T-helper 17 cell (primary cell): ENCODE data around the gene MLLT10. TPM values are rescaled to one million over a fixed set of nuclear protein-coding genes. Genes with fewer than 3 reads are reported as not detected.
A peak's percentile ranks its signal among the peaks of the same experiment; 100 is the strongest.

ENCODE experiments used
- ATAC-seq: fragments of 150-1000 bp; cut with Tn5 transposase; 2 replicates; pipeline ENCODE4 v1.10.0; 2021; ENCODE audit warnings: mild to moderate bottlenecking, moderate library complexity
- DNase-seq, 3 donors: peaks; one replicate each; pipeline versions ENCODE4 v3.0.0 to v3.0.0-alpha.2; 2020 to 2021
- H3K9me3 ChIP-seq: one replicate; pipeline ENCODE4 v1.7.0; 2013; ENCODE audit warnings: low read length, mild to moderate bottlenecking; ENCODE audit not compliant: control insufficient read depth, poor library complexity, severe bottlenecking
- H3K27ac Mint-ChIP-seq: one replicate; pipeline ENCODE4 v1.8.0; 2022; ENCODE audit warnings: mild to moderate bottlenecking, moderate library complexity, mixed read lengths
- H3K27me3 Mint-ChIP-seq: one replicate; pipeline ENCODE4 v1.8.0; 2022; ENCODE audit warnings: mixed read lengths
- H3K36me3 Mint-ChIP-seq: one replicate; pipeline ENCODE4 v1.8.0; 2022; ENCODE audit warnings: low read depth, mixed read lengths
- H3K4me1 Mint-ChIP-seq: one replicate; pipeline ENCODE4 v1.8.0; 2022; ENCODE audit warnings: mild to moderate bottlenecking, mixed read lengths
- H3K4me3 Mint-ChIP-seq: one replicate; pipeline ENCODE4 v1.8.0; 2022; ENCODE audit warnings: mild to moderate bottlenecking, moderate library complexity, mixed read lengths
- total RNA-seq, 4 donors: library from RNA in 2 of 4; stranded (reverse) in 2 of 4; gene quantifications; one replicate each; pipeline ENCODE4 v1.2.3 and lab custom pipeline; 2022 to 2026

Gene MLLT10
- total RNA-seq, 2 donors from 2014 or later, result 68.6 to 72.0 TPM

DNA sequence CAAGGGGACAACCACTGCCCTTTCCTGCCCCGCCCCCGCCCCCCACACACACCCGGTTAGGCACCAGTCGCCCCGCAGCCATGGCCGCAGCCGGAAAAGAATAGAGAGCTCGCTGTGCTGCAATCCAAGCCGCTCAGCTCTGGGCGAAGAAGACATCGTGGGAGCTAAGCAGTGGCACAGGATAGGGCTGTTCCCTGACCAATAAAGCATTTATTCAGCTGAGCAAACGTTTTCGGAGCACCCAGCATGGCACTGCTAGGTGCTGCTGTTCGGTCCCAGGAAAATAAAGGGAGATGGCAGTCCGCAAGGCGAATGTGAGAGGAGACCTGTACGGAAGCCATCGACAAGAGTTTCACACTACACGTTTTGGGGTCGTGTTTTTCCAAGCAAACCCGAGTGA, 26.9 kb upstream of the MLLT10 start:
- H3K27me3 Mint-ChIP-seq, result peaks cover 57% of the 10 kb centered on the region
- ATAC-seq, result no peak
- no peak overlapping the region for H3K4me3 Mint-ChIP-seq
- H3K27ac Mint-ChIP-seq, result no peak overlapping the region
- H3K9me3 ChIP-seq, result no peaks in the 10 kb centered on the region
- DNase-seq, result no peak
- no peaks in the 10 kb centered on the region for H3K4me1 Mint-ChIP-seq
- no peaks in the 10 kb centered on the region for H3K36me3 Mint-ChIP-seq

DNA sequence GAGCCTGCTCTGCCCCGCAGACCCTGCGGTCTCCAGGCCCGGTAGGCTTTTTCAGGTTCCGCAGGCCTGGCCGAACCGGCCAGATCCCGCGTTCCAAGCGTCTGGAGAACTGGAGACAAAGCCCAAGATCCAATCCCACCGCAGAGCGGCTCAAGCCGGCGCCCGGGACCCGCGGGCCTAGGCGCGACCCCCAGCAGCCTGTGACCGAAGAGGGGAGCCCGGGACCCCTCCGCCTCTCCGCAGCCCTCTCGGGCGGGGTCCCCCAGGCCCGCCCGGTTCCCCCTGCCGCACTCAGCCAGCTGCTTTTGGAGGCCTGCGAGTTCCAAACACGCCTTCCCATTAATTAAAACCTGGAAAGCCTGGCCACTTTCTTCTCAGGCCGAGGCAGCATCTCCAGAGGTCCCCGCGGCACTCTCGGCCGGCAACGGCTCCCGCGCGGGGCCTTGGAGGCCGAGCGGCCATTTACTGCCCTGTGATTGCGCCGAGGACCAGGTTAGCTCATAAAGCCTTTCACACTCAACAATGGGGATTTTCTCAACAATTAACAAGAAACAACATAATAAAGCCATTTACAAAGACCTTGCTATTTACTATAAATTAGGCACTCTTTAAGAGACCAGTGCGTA, 25.2 kb upstream of the MLLT10 start:
- no peak for DNase-seq
- Mint-ChIP-seq H3K27ac (no peak overlapping the region), H3K4me3 (no peak overlapping the region), H3K36me3 (no peaks in the 10 kb centered on the region), H3K4me1 (no peaks in the 10 kb centered on the region), H3K27me3 (peaks cover 53% of the 10 kb centered on the region)
- ATAC-seq, result no peak
- no peaks in the 10 kb centered on the region for H3K9me3 ChIP-seq

DNA sequence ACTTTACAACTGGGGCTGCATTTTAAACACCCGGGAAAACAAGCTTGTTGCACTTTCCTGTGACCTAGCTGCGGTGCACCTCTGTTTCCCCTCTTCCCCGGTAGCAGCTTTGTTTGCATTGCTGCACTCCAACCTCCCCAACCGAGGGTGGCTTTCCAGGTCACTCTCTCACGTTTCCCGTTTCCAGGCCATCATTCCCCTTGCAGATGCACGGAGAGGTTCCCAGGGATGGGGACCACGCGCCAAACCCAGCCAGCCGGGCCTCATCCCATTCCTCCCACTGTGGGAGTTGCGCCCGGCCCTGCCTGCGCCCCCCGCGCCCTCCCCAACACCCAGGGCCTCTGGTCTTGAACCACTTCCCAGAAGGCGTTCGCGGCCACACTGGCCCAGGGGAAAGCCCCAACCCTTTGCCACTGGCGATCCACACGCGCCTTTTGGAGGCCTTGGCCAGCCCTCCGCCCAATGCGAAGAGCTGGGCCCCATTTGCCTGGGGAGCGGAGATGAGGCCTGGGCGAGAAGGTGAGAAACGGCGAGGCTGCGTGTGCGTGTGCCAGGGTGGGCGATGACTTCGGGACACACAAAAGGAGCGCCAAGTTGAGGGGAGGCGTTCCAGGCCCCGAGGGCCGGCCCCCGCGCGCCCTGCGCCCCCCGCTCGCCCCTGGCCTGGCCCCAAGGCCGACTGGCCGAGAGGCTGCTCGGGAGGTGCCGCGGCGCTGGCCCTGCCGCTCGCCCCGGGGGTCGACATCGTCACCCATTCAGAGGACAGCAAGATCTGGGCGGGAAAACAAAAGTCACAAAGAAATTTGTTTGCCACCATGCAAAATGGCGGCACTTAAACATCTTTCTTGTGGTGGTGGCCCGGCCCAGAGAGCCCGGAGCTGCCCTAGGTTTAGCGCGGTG, 24.4 kb upstream of the MLLT10 start:
- Mint-ChIP-seq H3K27ac (no peak overlapping the region), H3K4me1 (no peaks in the 10 kb centered on the region), H3K4me3 (no peak overlapping the region), H3K27me3 (peaks cover 54% of the 10 kb centered on the region), H3K36me3 (no peaks in the 10 kb centered on the region)
- ATAC-seq (no peak), DNase-seq (no peak)
- no peaks in the 10 kb centered on the region for H3K9me3 ChIP-seq

DNA sequence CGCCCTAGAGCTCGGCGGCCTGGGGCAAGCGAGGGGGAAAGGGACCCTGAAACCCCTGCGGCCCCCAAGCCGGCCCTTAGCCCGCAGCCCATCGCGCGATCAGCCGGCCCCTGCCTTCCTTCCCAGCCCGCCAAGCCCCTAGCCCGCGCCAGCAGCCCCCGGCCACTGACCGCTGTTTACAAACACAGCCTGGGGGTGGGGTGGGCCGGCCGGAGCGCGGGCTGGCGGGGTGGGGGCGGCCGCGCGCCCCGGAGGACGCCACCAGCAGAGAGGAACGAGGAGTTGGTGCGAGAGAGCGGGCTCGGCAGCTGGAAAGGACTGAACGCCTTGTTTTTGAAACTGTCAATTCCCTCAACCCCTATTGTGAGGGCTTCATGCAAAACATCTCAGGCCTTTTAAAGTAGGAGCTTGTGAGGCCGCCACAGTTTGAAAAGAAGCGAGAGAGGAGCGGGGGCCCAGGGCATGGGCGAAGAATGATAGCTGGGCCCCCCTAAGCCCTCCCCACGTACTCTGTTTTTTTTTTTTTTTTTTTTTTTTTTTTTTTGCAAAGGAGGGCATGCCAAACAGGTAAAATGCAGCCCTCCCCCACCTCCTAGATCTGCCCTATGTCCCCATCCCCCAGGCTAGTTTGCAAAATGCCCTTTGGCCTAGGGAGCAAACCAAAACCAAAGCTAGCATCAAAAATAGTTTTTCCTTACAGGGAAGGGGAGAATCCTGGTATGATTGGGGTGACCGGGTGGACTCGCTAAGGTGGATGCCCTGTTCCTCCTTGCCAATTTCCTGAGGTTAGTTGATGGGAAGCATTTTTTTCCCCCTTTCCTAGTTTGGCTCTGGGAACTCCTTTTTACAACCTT, 23.6 kb upstream of the MLLT10 start:
- Mint-ChIP-seq H3K36me3 (no peaks in the 10 kb centered on the region), H3K4me3 (no peak overlapping the region), H3K4me1 (peaks cover under 1% of the 10 kb centered on the region), H3K27me3 (peaks cover 63% of the 10 kb centered on the region), H3K27ac (no peak overlapping the region)
- H3K9me3 ChIP-seq, result no peaks in the 10 kb centered on the region
- DNase-seq (no peak), ATAC-seq (no peak)

DNA sequence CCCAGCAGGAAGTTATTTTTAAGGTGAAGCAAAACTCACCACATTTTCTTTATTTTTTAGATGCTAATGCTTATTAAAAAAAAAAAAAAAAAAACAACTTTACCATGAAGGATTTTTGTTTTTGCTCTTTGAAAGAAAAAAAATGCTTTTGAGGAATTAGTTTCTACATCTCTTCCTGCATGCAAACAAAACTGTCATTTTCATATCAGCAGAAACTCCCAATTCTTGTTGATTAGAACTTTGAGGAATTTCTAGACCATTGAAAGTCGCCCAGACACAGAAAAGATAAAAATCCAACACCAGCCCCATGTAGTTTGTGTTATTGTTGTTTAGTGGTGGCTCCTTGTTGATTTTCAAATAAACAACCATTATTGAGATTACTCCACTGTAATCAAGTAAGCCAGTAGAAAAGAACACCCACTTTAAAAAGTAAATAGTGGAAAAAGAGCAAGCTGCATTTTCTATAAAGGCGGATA, 22.9 kb upstream of the MLLT10 start:
- Mint-ChIP-seq H3K4me3 (no peak overlapping the region), H3K27me3 (peaks cover 64% of the 10 kb centered on the region), H3K36me3 (no peaks in the 10 kb centered on the region), H3K27ac (no peak overlapping the region), H3K4me1 (peaks cover 6% of the 10 kb centered on the region)
- no peak for DNase-seq
- H3K9me3 ChIP-seq, result no peaks in the 10 kb centered on the region
- ATAC-seq, result no peak

DNA sequence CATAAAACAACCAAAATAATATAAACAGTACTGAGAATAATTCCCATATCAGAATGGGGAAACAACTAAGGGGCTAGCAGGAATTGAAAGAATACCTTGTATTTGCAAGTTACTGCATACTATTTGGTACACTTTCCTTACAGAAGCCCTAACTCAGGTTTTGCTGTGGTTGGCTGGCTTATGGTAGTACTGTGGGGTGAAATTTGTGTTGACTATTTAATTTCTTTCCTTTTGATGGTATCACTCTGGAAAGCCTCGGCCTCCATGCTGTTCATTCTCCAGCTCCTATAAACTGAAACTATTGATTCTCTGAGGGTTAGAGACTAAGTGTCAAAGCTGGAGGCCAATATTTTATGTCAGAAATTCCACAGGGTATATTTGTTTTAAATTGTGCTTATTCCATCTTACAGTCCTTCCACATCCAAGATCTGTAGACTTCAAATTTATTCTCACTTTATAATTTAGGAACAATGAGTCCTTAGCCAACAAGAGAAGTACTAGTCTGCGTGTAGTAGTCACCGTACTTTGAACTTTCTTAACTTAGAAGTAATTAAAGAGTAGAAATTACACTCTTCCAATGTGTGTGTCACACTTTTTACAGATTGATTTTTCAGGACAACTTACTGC, 22.0 kb upstream of the MLLT10 start:
- H3K27ac Mint-ChIP-seq, result no peak overlapping the region
- H3K4me3 Mint-ChIP-seq, result no peak overlapping the region
- no peaks in the 10 kb centered on the region for H3K9me3 ChIP-seq
- H3K4me1 Mint-ChIP-seq, result peaks cover 6% of the 10 kb centered on the region
- H3K27me3 Mint-ChIP-seq, result peaks cover 56% of the 10 kb centered on the region
- DNase-seq, result no peak
- no peak for ATAC-seq
- H3K36me3 Mint-ChIP-seq, result no peaks in the 10 kb centered on the region

DNA sequence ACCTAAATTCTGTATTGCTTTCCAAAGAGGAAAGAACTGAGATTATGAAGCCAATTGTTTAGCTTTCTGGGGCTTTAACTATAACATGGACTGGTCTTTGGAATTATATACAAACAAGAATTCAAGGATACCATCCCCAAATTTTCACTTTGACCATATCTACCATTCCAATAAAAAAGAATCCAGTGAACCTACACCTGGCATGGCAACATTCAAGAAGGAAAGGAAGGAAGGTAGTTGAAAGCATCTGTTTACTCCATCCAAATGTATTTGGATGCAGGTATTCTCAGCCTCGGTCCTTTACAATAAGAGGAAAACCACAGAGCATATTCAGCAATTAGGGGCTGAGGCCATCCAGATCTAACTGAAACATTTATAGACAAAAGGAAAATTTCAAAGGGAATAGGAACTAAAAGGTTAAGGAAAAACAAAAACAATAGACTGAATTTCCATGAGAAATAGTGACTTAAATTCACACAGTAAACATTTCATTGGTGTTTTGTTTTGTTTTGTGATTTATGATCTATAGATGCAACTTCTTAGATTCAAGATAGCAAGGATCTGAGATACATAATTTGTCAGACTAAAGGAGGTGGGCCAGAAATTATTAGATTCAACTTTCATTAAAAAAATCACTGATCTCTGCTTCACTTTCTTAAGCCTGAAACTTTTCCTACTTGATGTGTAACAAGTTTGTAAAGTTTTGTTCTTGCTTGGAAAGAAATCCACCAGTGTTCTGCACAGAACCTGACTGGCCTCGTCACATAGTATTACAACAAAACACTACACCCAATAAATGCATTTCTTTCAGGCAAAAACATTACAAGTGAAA, 21.2 kb upstream of the MLLT10 start:
- Mint-ChIP-seq H3K4me3 (no peak overlapping the region), H3K27ac (no peak overlapping the region), H3K27me3 (peaks cover 54% of the 10 kb centered on the region), H3K4me1 (peaks cover 8% of the 10 kb centered on the region), H3K36me3 (no peaks in the 10 kb centered on the region)
- DNase-seq (no peak), ATAC-seq (no peak)
- no peaks in the 10 kb centered on the region for H3K9me3 ChIP-seq

DNA sequence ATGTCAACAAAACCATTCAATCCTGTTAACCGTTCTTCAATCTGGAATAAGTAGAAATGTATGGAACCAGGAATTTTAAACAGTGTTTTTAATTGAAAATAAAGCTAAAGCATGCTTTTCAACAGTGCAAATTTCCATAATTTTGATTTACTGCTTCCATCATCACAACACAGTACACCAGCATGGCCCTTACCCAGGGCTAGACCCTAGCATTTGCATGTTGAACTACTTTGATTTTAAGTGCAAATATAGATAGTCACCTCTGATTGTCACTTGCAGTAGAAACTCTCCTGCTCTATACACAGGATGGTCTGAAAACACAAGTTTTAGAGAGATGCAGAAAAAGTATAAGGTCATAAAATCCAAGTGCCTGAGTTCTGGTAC, 20.6 kb upstream of the MLLT10 start:
- H3K27ac Mint-ChIP-seq, result no peak overlapping the region

DNA sequence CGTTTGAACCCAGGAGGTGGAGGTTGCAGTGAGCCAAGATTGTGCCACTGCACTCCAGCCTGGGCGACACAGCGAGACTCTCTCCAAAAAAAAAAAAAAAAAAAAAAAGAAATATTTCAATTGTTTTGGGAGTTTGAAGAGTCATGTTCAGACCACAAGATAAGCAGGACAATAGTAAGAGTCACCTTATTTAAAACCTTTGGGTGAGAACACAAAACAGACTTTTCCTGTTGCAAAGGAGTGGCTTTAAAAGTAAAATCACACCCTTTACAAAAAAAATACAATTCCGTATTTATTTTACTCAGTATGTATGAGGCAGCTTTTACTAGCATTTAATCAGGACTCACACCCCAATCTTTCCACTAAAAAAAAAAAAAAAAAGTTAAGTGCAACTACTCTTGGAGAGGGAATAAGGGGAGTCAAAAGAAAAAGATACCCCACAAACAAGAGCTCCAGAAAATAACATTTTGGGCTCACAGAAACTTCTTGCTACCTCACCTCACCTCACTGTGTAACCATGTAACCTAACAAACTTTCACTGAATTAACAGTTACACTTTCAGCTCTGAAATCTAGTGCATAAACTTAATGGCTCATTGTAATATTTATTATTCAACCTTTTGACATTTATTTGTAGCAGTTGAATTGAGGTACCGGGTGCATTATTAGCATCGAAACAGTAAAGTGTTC, 19.8 kb upstream of the MLLT10 start:
- Mint-ChIP-seq H3K36me3 (peaks cover 5% of the 10 kb centered on the region), H3K4me3 (no peak overlapping the region), H3K27ac (no peak overlapping the region), H3K27me3 (peaks cover 63% of the 10 kb centered on the region), H3K4me1 (peaks cover 19% of the 10 kb centered on the region)
- no peaks in the 10 kb centered on the region for H3K9me3 ChIP-seq
- no peak for ATAC-seq
- DNase-seq, result no peak

More for the DNA sequence above, 20.6 kb upstream of the MLLT10 start:
- ATAC-seq (no peak), DNase-seq (no peak)
- Mint-ChIP-seq H3K4me3 (no peak overlapping the region), H3K4me1 (peaks cover 13% of the 10 kb centered on the region), H3K36me3 (peaks cover 5% of the 10 kb centered on the region), H3K27me3 (peaks cover 61% of the 10 kb centered on the region)
- no peaks in the 10 kb centered on the region for H3K9me3 ChIP-seq

DNA sequence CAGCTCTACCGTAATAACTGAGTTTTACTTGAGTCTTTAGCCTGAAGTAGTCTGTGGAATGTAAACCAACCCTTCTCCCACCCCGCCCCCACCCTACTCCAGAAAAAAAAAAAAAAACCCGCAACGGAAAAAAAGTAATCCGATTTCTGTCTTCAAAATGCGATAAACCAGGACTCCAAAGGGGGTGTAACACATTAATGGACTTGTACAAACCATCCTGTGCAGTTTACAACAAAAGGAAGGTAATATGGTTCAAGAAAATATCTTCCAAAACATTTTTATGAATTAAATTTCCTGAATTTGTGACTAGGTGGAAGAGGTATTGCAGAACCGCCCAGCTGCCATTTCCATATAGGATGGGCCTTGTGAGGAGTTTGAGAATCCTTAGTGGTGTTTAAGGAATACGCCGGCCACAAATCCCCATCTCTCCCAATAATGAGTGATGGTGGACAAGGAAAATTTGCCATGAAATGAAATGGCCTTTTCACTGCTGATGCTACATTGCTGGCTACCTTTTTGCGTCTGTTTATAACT, 19.1 kb upstream of the MLLT10 start:
- peaks cover 66% of the 10 kb centered on the region for H3K27me3 Mint-ChIP-seq
- peaks cover 20% of the 10 kb centered on the region for H3K4me1 Mint-ChIP-seq
- peaks cover 5% of the 10 kb centered on the region for H3K36me3 Mint-ChIP-seq
- no peak for DNase-seq
- no peak for ATAC-seq
- no peak overlapping the region for H3K27ac Mint-ChIP-seq
- H3K4me3 Mint-ChIP-seq, result no peak overlapping the region
- no peaks in the 10 kb centered on the region for H3K9me3 ChIP-seq

DNA sequence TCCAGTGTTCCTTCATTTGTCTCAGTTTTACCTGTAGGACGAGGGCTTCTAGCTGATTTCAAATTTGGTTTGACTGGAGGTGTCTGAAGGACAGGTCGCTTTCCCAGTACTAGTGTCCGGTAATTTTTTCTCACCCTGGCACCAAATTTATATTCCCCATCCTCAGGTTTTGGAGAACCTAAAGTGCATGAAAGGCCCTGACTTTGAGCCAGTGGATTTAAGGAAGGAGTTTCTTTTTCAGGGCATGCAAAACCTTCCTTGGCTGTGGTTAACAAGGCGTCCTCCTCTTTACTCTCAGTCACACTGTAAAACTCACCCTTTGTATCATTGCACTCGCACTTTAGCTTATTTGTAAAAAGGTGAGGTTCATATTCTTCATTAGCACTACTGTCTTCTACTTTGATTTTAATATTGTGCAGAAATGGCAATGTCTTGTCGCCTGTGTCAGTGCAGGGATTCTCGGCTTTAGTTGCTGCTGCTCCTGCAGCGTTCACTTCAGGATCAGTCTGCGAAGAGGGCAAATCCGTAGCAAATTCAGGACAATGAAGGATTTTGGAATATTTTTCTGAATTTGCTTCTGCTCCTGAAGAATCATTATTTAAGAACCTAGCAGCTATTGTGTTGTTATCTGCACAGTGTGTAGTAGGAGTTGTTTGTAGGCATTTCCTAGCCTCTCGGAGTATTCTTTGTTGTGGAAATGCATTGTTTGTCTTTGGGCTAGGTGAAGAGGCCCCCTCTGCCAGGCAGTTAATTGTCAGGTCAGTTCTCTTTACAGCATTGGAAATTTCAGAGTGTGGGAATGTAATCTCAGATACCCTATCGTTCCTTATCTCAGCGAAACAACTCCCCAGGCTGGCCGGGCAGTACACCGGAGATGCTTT, 18.4 kb upstream of the MLLT10 start:
- Mint-ChIP-seq H3K4me1 (peaks cover 27% of the 10 kb centered on the region), H3K27ac (no peak overlapping the region), H3K27me3 (peaks cover 73% of the 10 kb centered on the region), H3K36me3 (peaks cover 5% of the 10 kb centered on the region), H3K4me3 (peak overlapping the region; percentile 88)
- no peak for ATAC-seq
- no peak for DNase-seq
- H3K9me3 ChIP-seq, result no peaks in the 10 kb centered on the region
